Upper lobe of left lung (tissue), 4 donors: ENCODE results near the gene MAN1A2.

Experiments used
- POLR2A ChIP-seq, 4 donors: fragments of 450-650 bp; IDR thresholded peaks; one replicate each; pipeline ENCODE4 v1.5.1; 2016 to 2017; ENCODE audit warnings: antibody characterized with exemption in 4 of 4, mild to moderate bottlenecking in 2 of 4
- TF ChIP-seq, protein P1 (sequence below), 6 experiments: fragments of 450-650 bp in 4 of 6; fragments of 200-600 bp in 2 of 6; sonication (generic) in 2 of 6; IDR thresholded peaks; one replicate each; pipeline ENCODE4 v1.5.1; 2016 to 2019; ENCODE audit warnings: antibody characterized with exemption in 6 of 6

DNA sequence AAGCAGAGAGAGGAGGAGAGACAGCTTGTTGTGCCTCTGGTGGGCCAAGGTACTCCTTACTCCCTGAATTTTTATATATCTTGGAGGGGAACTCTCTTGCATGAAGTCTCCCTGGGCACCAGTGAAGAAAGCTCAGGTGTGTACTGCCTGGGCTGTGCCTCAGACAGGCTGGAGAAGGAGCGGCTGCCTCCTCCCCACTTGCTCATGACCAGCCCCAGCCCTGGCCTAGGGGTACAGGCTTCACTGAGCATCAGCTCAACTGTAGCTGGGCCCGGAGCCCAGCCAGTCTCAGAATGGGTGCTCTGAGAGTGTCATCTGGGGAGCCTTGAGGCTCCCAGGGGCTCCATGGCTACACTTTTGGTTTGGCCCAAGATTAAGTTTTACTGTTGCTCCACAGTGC lies 193.8 kb downstream of the MAN1A2 start:
- TF ChIP-seq, protein P1, sequence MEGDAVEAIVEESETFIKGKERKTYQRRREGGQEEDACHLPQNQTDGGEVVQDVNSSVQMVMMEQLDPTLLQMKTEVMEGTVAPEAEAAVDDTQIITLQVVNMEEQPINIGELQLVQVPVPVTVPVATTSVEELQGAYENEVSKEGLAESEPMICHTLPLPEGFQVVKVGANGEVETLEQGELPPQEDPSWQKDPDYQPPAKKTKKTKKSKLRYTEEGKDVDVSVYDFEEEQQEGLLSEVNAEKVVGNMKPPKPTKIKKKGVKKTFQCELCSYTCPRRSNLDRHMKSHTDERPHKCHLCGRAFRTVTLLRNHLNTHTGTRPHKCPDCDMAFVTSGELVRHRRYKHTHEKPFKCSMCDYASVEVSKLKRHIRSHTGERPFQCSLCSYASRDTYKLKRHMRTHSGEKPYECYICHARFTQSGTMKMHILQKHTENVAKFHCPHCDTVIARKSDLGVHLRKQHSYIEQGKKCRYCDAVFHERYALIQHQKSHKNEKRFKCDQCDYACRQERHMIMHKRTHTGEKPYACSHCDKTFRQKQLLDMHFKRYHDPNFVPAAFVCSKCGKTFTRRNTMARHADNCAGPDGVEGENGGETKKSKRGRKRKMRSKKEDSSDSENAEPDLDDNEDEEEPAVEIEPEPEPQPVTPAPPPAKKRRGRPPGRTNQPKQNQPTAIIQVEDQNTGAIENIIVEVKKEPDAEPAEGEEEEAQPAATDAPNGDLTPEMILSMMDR (IDR thresholded peaks at IDR 0.05): no peak
- TF ChIP-seq POLR2A (IDR thresholded peaks at IDR 0.05): no peak
